Mesendoderm (in vitro differentiated cells): ENCODE measurements around the gene CD244.

Experiments used
- DNase-seq: peaks from one replicate; pipeline ENCODE4 v3.0.0; 2013
- H2AK5ac ChIP-seq: 2 replicates; pipeline ENCODE4 v1.6.1; 2013; ENCODE audit warnings: low read length, inconsistent platforms
- H2BK120ac ChIP-seq: 2 replicates; pipeline ENCODE4 v1.6.1; 2013; ENCODE audit warnings: low read depth, mild to moderate bottlenecking, low read length, moderate library complexity, mixed read lengths
- H2BK15ac ChIP-seq: replicated peaks from 2 replicates; pipeline ENCODE4 v1.6.1; 2013; ENCODE audit warnings: low read depth, mild to moderate bottlenecking, moderate library complexity
- H2BK5ac ChIP-seq: 2 replicates; pipeline ENCODE4 v1.6.1; 2013; ENCODE audit warnings: low read length, inconsistent platforms
- H3K18ac ChIP-seq: 2 replicates; pipeline ENCODE4 v1.6.1; 2013; ENCODE audit warnings: mild to moderate bottlenecking, low read length, mixed read lengths
- H3K23ac ChIP-seq: one replicate; pipeline ENCODE4 v1.6.1; 2013; ENCODE audit warnings: low read length
- H3K27ac ChIP-seq: 2 replicates; pipeline ENCODE4 v1.5.1; 2013; ENCODE audit warnings: low read depth, mild to moderate bottlenecking, inconsistent platforms, low read length, moderate library complexity
- H3K27me3 ChIP-seq: 2 replicates; pipeline ENCODE4 v1.6.1; 2013; ENCODE audit warnings: low read length, control low read depth, mild to moderate bottlenecking, inconsistent platforms; ENCODE audit not compliant: insufficient read depth, poor library complexity
- H3K36me3 ChIP-seq: 2 replicates; pipeline ENCODE4 v1.6.1; 2013; ENCODE audit warnings: low read length, inconsistent platforms; ENCODE audit not compliant: control insufficient read depth, insufficient read depth
- H3K4ac ChIP-seq: one replicate; pipeline ENCODE4 v1.6.1; 2013; ENCODE audit warnings: low read depth, mild to moderate bottlenecking, low read length, moderate library complexity
- H3K4me1 ChIP-seq: 2 replicates; pipeline ENCODE4 v1.6.1; 2013; ENCODE audit warnings: low read depth, low read length, inconsistent platforms; ENCODE audit not compliant: control insufficient read depth
- H3K4me2 ChIP-seq: 2 replicates; pipeline ENCODE4 v1.6.1; 2013; ENCODE audit warnings: low read length
- H3K4me3 ChIP-seq: 2 replicates; pipeline ENCODE4 v1.5.1; 2013; ENCODE audit warnings: mild to moderate bottlenecking, low read length
- H3K56ac ChIP-seq: one replicate; pipeline ENCODE4 v1.6.1; 2013; ENCODE audit warnings: low read length
- H3K79me1 ChIP-seq: 2 replicates; pipeline ENCODE4 v1.6.1; 2013; ENCODE audit warnings: low read length, inconsistent platforms
- H3K79me2 ChIP-seq: 2 replicates; pipeline ENCODE4 v1.6.1; 2013; ENCODE audit warnings: mild to moderate bottlenecking, low read length; ENCODE audit not compliant: control insufficient read depth, insufficient read depth
- H3K9ac ChIP-seq: 2 replicates; pipeline ENCODE4 v1.6.1; 2013; ENCODE audit warnings: low read length, inconsistent platforms
- H4K5ac ChIP-seq: one replicate; pipeline ENCODE4 v1.6.1; 2013; ENCODE audit warnings: low read length
- H4K8ac ChIP-seq: one replicate; pipeline ENCODE4 v1.6.1; 2013; ENCODE audit warnings: low read depth, mild to moderate bottlenecking, control low read depth, low read length, moderate library complexity
- WGBS: extraction: QIAGEN DNeasy Blood & Tissue Kit; methylation state at CpG from one replicate; pipeline ENCODE4 v1.1.7; 2013; ENCODE audit warnings: low lambda C conversion rate, missing lambda C conversion rate; ENCODE audit not compliant: insufficient coverage; ENCODE audit errors: extremely low coverage; 5-methylcytosine and 5-hydroxymethylcytosine counted together

CD244 gene

GRCh38 chr1:160841079-160841478 is 21.6 kb downstream of the CD244 start:
- Histone ChIP-seq H3K79me2 (no peaks in the 10 kb centered on the region), H3K27me3 (no peaks in the 10 kb centered on the region), H3K23ac (no peak overlapping the region), H3K4me2 (no peak overlapping the region), H3K9ac (no peak overlapping the region), H3K27ac (no peak overlapping the region), H2BK120ac (no peak overlapping the region), H3K4me1 (no peaks in the 10 kb centered on the region), H2BK5ac (no peak overlapping the region), H3K4me3 (no peak overlapping the region), H2AK5ac (no peak overlapping the region), H3K79me1 (no peaks in the 10 kb centered on the region), H3K36me3 (no peaks in the 10 kb centered on the region), H4K5ac (no peak overlapping the region), H3K56ac (no peak overlapping the region), H3K18ac (no peak overlapping the region), H4K8ac (no peak overlapping the region), H2BK15ac (no peak overlapping the region), H3K4ac (no peak overlapping the region)
- no CpG with 5 or more reads among the region's 4 CpGs for WGBS
- DNase-seq, result no peak

DNA sequence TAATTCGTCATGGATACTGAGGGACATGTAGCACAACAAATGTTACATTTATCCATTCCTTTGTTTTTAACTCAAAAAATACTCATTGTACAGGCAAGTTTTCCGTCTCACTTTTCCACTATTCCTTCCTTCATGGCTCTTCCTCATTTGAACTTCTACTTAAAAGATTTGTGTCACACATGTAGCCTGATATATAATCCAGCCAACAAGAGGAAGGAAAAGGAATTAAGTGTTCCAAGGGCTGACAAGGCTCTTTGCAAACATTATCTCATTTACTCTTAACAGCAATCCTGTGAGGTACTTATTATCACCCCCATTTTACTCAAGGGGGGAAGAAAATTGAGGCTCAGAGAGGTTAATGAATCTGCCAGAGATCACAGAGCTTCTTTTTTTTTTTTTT is 22.9 kb downstream of the CD244 start:
- no CpG with 5 or more reads among the region's 2 CpGs for WGBS

DNA sequence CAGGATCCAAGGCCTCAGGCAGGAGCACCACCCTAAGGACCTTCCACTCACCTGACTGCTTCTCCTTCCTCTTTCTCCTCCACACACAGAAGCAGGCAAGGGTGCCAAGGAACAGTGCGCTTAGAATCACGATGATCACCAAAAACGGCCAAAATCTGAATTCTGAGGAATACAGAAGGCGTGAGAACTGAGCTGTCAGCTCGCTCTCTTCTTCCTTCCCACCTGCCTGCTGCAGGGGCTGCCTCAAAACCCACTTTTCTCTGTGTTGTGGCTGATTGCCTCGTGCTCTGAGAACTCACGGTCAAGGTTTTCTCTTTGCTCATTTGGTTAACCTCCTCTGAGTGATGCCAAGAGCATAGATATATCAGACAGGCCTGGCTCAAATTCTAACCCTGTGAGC is 23.8 kb downstream of the CD244 start:
- H3K4me3 ChIP-seq, result no peak overlapping the region
- no peak overlapping the region for H2BK120ac ChIP-seq
- WGBS, result no CpG with 5 or more reads among the region's 7 CpGs
- no peak for DNase-seq
- no peaks in the 10 kb centered on the region for H3K36me3 ChIP-seq
- H2BK15ac ChIP-seq, result no peak overlapping the region
- H3K79me2 ChIP-seq, result no peaks in the 10 kb centered on the region
- no peak overlapping the region for H4K5ac ChIP-seq
- no peaks in the 10 kb centered on the region for H3K27me3 ChIP-seq
- no peak overlapping the region for H4K8ac ChIP-seq
- no peak overlapping the region for H2AK5ac ChIP-seq
- H3K27ac ChIP-seq, result no peak overlapping the region
- no peak overlapping the region for H2BK5ac ChIP-seq
- no peak overlapping the region for H3K23ac ChIP-seq
- H3K9ac ChIP-seq, result no peak overlapping the region
- no peak overlapping the region for H3K4me2 ChIP-seq
- H3K4ac ChIP-seq, result no peak overlapping the region
- no peaks in the 10 kb centered on the region for H3K79me1 ChIP-seq
- no peak overlapping the region for H3K56ac ChIP-seq
- H3K18ac ChIP-seq, result no peak overlapping the region
- H3K4me1 ChIP-seq, result no peaks in the 10 kb centered on the region

More for the DNA sequence above, 22.9 kb downstream of the CD244 start:
- no peaks in the 10 kb centered on the region for H3K4me1 ChIP-seq
- no peak overlapping the region for H3K4ac ChIP-seq
- H2BK15ac ChIP-seq, result no peak overlapping the region
- H3K4me3 ChIP-seq, result no peak overlapping the region
- no peak overlapping the region for H4K5ac ChIP-seq
- no peak overlapping the region for H3K27ac ChIP-seq
- H2AK5ac ChIP-seq, result no peak overlapping the region
- H3K4me2 ChIP-seq, result no peak overlapping the region
- H2BK120ac ChIP-seq, result no peak overlapping the region
- DNase-seq, result no peak
- no peak overlapping the region for H3K23ac ChIP-seq
- H3K56ac ChIP-seq, result no peak overlapping the region
- H4K8ac ChIP-seq, result no peak overlapping the region
- H3K27me3 ChIP-seq, result no peaks in the 10 kb centered on the region
- H3K36me3 ChIP-seq, result no peaks in the 10 kb centered on the region
- H3K79me2 ChIP-seq, result no peaks in the 10 kb centered on the region
- no peak overlapping the region for H3K18ac ChIP-seq
- H3K79me1 ChIP-seq, result no peaks in the 10 kb centered on the region
- no peak overlapping the region for H2BK5ac ChIP-seq
- H3K9ac ChIP-seq, result no peak overlapping the region

GRCh38 chr1:160837558-160838205 is 25.0 kb downstream of the CD244 start:
- Histone ChIP-seq H3K23ac (no peak overlapping the region), H3K79me1 (no peaks in the 10 kb centered on the region), H3K18ac (no peak overlapping the region), H3K36me3 (no peaks in the 10 kb centered on the region), H3K27ac (no peak overlapping the region), H3K4ac (no peak overlapping the region), H2BK5ac (no peak overlapping the region), H2BK15ac (no peak overlapping the region), H3K56ac (no peak overlapping the region), H3K27me3 (no peaks in the 10 kb centered on the region), H4K8ac (no peak overlapping the region), H3K79me2 (no peaks in the 10 kb centered on the region), H3K4me3 (no peak overlapping the region), H4K5ac (no peak overlapping the region), H3K9ac (no peak overlapping the region), H3K4me1 (no peaks in the 10 kb centered on the region), H2AK5ac (no peak overlapping the region), H2BK120ac (no peak overlapping the region), H3K4me2 (no peak overlapping the region)
- DNase-seq, result peak; percentile 13
- no CpG with 5 or more reads among the region's 9 CpGs for WGBS

GRCh38 chr1:160836981-160837557 is 25.6 kb downstream of the CD244 start:
- Histone ChIP-seq H2BK5ac (no peak overlapping the region), H3K27ac (no peak overlapping the region), H3K27me3 (no peaks in the 10 kb centered on the region), H2BK120ac (no peak overlapping the region), H3K4me1 (no peaks in the 10 kb centered on the region), H3K79me1 (no peaks in the 10 kb centered on the region), H3K9ac (no peak overlapping the region), H3K56ac (no peak overlapping the region), H3K79me2 (no peaks in the 10 kb centered on the region), H3K4ac (no peak overlapping the region), H3K23ac (no peak overlapping the region), H3K18ac (no peak overlapping the region), H2BK15ac (no peak overlapping the region), H4K5ac (no peak overlapping the region), H3K4me3 (no peak overlapping the region), H3K4me2 (no peak overlapping the region), H2AK5ac (no peak overlapping the region), H3K36me3 (no peaks in the 10 kb centered on the region), H4K8ac (no peak overlapping the region)
- no CpG with 5 or more reads among the region's 4 CpGs for WGBS
- no peak for DNase-seq

- H3K18ac ChIP-seq, result no peak overlapping the region
- no peak overlapping the region for H3K4me3 ChIP-seq
- H2AK5ac ChIP-seq, result no peak overlapping the region
- H4K8ac ChIP-seq, result no peak overlapping the region
- no CpG with 5 or more reads among the region's 3 CpGs for WGBS
- no peak overlapping the region for H3K23ac ChIP-seq
- no peak overlapping the region for H2BK5ac ChIP-seq
- no peak overlapping the region for H3K56ac ChIP-seq
- H3K27me3 ChIP-seq, result no peaks in the 10 kb centered on the region
- H3K4ac ChIP-seq, result no peak overlapping the region
- no peak overlapping the region for H3K4me2 ChIP-seq
- no peak overlapping the region for H2BK120ac ChIP-seq
- H2BK15ac ChIP-seq, result no peak overlapping the region
- no peak overlapping the region for H3K27ac ChIP-seq
- H4K5ac ChIP-seq, result no peak overlapping the region
- H3K36me3 ChIP-seq, result no peaks in the 10 kb centered on the region
- no peaks in the 10 kb centered on the region for H3K79me2 ChIP-seq
- no peaks in the 10 kb centered on the region for H3K4me1 ChIP-seq
- no peaks in the 10 kb centered on the region for H3K79me1 ChIP-seq
- no peak for DNase-seq
- H3K9ac ChIP-seq, result no peak overlapping the region
Measured at GRCh38 chr1:160836561-160836960, 26.1 kb downstream of the CD244 start.
